ENCODE data around the gene C10orf143.

DNA sequence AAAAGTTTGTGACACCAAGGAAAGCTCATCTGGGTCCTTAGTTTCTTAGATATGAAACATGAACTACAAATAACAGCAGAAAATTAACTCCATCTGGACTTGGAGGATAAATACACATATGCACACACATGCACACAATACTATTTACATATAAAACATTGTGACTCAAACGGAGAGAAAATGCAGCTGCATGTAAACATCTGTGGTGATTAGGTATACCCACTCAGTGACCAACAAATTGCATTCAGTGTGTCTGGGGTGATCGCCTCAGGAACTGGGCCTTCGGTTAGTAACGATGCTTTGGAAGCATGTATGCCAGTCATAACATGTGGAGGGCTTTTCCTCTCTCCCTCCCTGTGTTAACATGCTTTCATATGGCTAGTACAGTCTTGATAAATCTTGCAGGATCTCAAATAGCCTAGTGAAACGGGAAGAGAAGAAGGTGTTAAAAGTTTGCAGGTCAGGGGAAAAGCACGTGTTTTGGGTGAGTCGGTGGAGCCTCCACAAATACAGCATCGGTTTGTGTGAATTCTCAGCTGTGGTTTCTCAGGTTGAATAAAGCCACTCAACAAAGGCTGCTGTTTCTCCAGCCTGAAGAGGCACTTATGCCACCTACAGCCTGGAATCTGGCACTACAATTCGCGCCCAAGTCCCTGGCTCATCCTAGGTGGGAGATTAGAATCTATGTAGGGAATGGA is 16.9 kb upstream of the C10orf143 start:
- TF ChIP-seq, protein P1, sequence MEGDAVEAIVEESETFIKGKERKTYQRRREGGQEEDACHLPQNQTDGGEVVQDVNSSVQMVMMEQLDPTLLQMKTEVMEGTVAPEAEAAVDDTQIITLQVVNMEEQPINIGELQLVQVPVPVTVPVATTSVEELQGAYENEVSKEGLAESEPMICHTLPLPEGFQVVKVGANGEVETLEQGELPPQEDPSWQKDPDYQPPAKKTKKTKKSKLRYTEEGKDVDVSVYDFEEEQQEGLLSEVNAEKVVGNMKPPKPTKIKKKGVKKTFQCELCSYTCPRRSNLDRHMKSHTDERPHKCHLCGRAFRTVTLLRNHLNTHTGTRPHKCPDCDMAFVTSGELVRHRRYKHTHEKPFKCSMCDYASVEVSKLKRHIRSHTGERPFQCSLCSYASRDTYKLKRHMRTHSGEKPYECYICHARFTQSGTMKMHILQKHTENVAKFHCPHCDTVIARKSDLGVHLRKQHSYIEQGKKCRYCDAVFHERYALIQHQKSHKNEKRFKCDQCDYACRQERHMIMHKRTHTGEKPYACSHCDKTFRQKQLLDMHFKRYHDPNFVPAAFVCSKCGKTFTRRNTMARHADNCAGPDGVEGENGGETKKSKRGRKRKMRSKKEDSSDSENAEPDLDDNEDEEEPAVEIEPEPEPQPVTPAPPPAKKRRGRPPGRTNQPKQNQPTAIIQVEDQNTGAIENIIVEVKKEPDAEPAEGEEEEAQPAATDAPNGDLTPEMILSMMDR (IDR thresholded peaks at IDR 0.05) = peak; percentile 22 to 72 (median 68)
- TF ChIP-seq POLR2A (IDR thresholded peaks at IDR 0.05) = no peak

Data from Peyer's patch (tissue), 4 donors.